ENCODE measurements around the gene AGA. TPM values are rescaled to one million over a fixed set of nuclear protein-coding genes. Genes with fewer than 3 reads are reported as not detected.

The AGA gene
- total RNA-seq, 1 experiment from 2014 or later: 7.6 TPM

- Histone ChIP-seq H3K4me1 (ENCODE audit: control insufficient read depth in 1 of 2, insufficient read depth in 2 of 2, low read length in 2 of 2) (peaks cover 3 to 6% of the 10 kb centered on the region in 2 experiments; a peak in 3 of 4 replicates), H3K36me3 (ENCODE audit: control insufficient read depth in 1 of 2, insufficient read depth in 2 of 2, low read length in 2 of 2) (no peaks in the 10 kb centered on the region), H3K9me2 (ENCODE audit: insufficient read depth) (no peaks in the 10 kb centered on the region), H3K9ac (ENCODE audit: low read length) (no peak overlapping the region), H2AFZ (ENCODE audit: low read depth, low read length, poor library complexity, severe bottlenecking) (no peak overlapping the region), H3K27me3 (ENCODE audit: insufficient read depth, low read length) (no peaks in the 10 kb centered on the region), H4K20me1 (ENCODE audit: insufficient read depth) (no peaks in the 10 kb centered on the region; the same call in 1 of the 2 replicates), H3K4me2 (ENCODE audit: low read length) (no peak overlapping the region), H3K79me2 (ENCODE audit: insufficient read depth, low read length) (no peaks in the 10 kb centered on the region), H3K27ac (ENCODE audit: low read depth, low read length) (no peak overlapping the region), H3K4me3 (replicated peaks in 1 of 2; ENCODE audit: low read depth in 1 of 2, low read length in 2 of 2) (no peak overlapping the region), H3K9me3 (ENCODE audit: control insufficient read depth in 1 of 2, insufficient read depth in 1 of 2, low read depth in 1 of 2, low read length in 2 of 2) (no peaks in the 10 kb centered on the region)
- ChIA-PET POLR2A (no interaction called here), RAD21 (ENCODE audit: low non-redundant PET in 1 of 2, low total read pairs in 2 of 2, uncharacterized antibody in 2 of 2, unreplicated experiment in 2 of 2) (no interaction called here), CTCF (no interaction called here)
- intact Hi-C loops (cut with micrococcal nuclease): no loop called here
- ATAC-seq (no peak), DNase-seq (ENCODE audit: low read depth, low spot score) (no peak)
- TF ChIP-seq FOSL1 (IDR thresholded peaks at IDR 0.05; ENCODE audit: low read depth) (no peak), EGR1 (IDR thresholded peaks at IDR 0.05; ENCODE audit: low read depth) (no peak), ZFX (IDR thresholded peaks at IDR 0.05) (no peak), SRF (IDR thresholded peaks at IDR 0.05; ENCODE audit: low read depth) (no peak), ELF1 (IDR thresholded peaks at IDR 0.05; ENCODE audit: borderline replicate concordance, low read depth) (no peak), POLR2A (IDR thresholded peaks at IDR 0.05; ENCODE audit: borderline replicate concordance, extremely low read depth, insufficient read depth, insufficient read length) (no peak), CBX3 (IDR thresholded peaks at IDR 0.05; ENCODE audit: low read depth) (no peak), EZH2 (IDR thresholded peaks at IDR 0.05) (no peak), JUND (IDR thresholded peaks at IDR 0.05) (no peak), SIN3A (IDR thresholded peaks at IDR 0.05; ENCODE audit: low read depth) (no peak), YY1 (IDR thresholded peaks at IDR 0.05; ENCODE audit: extremely low read depth, insufficient replicate concordance, low read depth, low read length) (no peak), REST (IDR thresholded peaks at IDR 0.05; ENCODE audit: low read depth) (no peak)
- BruUV-seq (replicated peaks): no TSS peak
Measured at GRCh38 chr4:177447417-177448004, 5.3 kb upstream of the AGA start.
